ENCODE measurements around the gene BAD. TPM values are rescaled to one million over a fixed set of nuclear protein-coding genes. Genes with fewer than 3 reads are reported as not detected.

The BAD gene
- polyA plus RNA-seq, 1 donor (not counting 4 experiments of a cell fraction or from before 2014, with no cell fraction given): 58.3 TPM

- Histone ChIP-seq H3K4me3 (ENCODE audit: control insufficient read depth in 2 of 3, extremely low read depth in 1 of 3, insufficient read depth in 2 of 3, low read depth in 1 of 3, low read length in 3 of 3) (peak overlapping the region in 1 of 3 experiments; percentile 70), H2AFZ (ENCODE audit: control insufficient read depth, low read length) (no peak overlapping the region), H3K9ac (ENCODE audit: control insufficient read depth, extremely low read depth, insufficient read depth, low read length) (peak overlapping the region; percentile 72), H3K79me2 (ENCODE audit: control insufficient read depth, insufficient read depth, low read length) (no peaks in the 10 kb centered on the region), H3K36me3 (ENCODE audit: control insufficient read depth in 2 of 2, extremely low read depth in 1 of 2, insufficient read depth in 2 of 2, low read length in 2 of 2) (peaks cover 19 to 42% of the 10 kb centered on the region in 2 experiments), H3K27ac (ENCODE audit: control insufficient read depth, insufficient read depth, low read length) (peak overlapping the region; percentile 78), H4K20me1 (ENCODE audit: control insufficient read depth, extremely low read depth, insufficient read depth, low read length) (no peaks in the 10 kb centered on the region), H3K9me3 (ENCODE audit: control insufficient read depth, low read depth, low read length) (no peaks in the 10 kb centered on the region), H3K9me1 (ENCODE audit: control insufficient read depth, extremely low read depth, insufficient read depth, low read length) (no peaks in the 10 kb centered on the region), H3K4me2 (ENCODE audit: control insufficient read depth, extremely low read depth, insufficient read depth, low read depth, low read length) (peak overlapping the region; percentile 87), H3K27me3 (ENCODE audit: control insufficient read depth, extremely low read depth, insufficient read depth, low read length) (no peaks in the 10 kb centered on the region), H3K4me1 (ENCODE audit: control insufficient read depth, extremely low read depth, insufficient read depth, low read length) (peaks cover 56% of the 10 kb centered on the region)
- dilution Hi-C loops (cut with MboI; ENCODE audit: extremely low pct_ligation_motif_present, low sequenced_read_pairs): no loop called here
- TF ChIP-seq EZH2 (IDR thresholded peaks at IDR 0.05; ENCODE audit: low read length) (no peak), CTCF (optimal IDR thresholded peaks at IDR 0.05 in 1 of 3, IDR thresholded peaks at IDR 0.05 in 1 of 3, conservative IDR thresholded peaks at IDR 0.05 in 1 of 3; ENCODE audit: extremely low read depth in 1 of 3, insufficient read depth in 2 of 3, low read length in 3 of 3) (no peak)
- FAIRE-seq (no peak), DNase-seq (ENCODE audit: low read depth, low spot score) (no peak)
Observed at GRCh38 chr11:64268025-64268892, 16.2 kb downstream of the BAD start.

- no peak for DNase-seq (ENCODE audit: low read depth, low spot score)
- no peaks in the 10 kb centered on the region for H3K9me3 ChIP-seq (ENCODE audit: control insufficient read depth, low read depth, low read length)
- FAIRE-seq: no peak
- peaks cover 28 to 51% of the 10 kb centered on the region in 2 experiments for H3K36me3 ChIP-seq (ENCODE audit: control insufficient read depth in 2 of 2, extremely low read depth in 1 of 2, insufficient read depth in 2 of 2, low read length in 2 of 2)
- H2AFZ ChIP-seq (ENCODE audit: control insufficient read depth, low read length): no peak overlapping the region
- H3K79me2 ChIP-seq (ENCODE audit: control insufficient read depth, insufficient read depth, low read length): no peaks in the 10 kb centered on the region
- peak overlapping the region; percentile 78 for H3K27ac ChIP-seq (ENCODE audit: control insufficient read depth, insufficient read depth, low read length)
- H3K9me1 ChIP-seq (ENCODE audit: control insufficient read depth, extremely low read depth, insufficient read depth, low read length): no peaks in the 10 kb centered on the region
- dilution Hi-C loops (cut with MboI; ENCODE audit: extremely low pct_ligation_motif_present, low sequenced_read_pairs): no loop called here
- no peak overlapping the region for H3K4me2 ChIP-seq (ENCODE audit: control insufficient read depth, extremely low read depth, insufficient read depth, low read depth, low read length)
- H3K4me3 ChIP-seq (ENCODE audit: control insufficient read depth in 2 of 3, extremely low read depth in 1 of 3, insufficient read depth in 2 of 3, low read depth in 1 of 3, low read length in 3 of 3): no peak overlapping the region
- H3K9ac ChIP-seq (ENCODE audit: control insufficient read depth, extremely low read depth, insufficient read depth, low read length): no peak overlapping the region
- H3K4me1 ChIP-seq (ENCODE audit: control insufficient read depth, extremely low read depth, insufficient read depth, low read length): peaks cover 64% of the 10 kb centered on the region
- H3K27me3 ChIP-seq (ENCODE audit: control insufficient read depth, extremely low read depth, insufficient read depth, low read length): no peaks in the 10 kb centered on the region
- no peak for TF ChIP-seq CTCF (optimal IDR thresholded peaks at IDR 0.05 in 1 of 3, IDR thresholded peaks at IDR 0.05 in 1 of 3, conservative IDR thresholded peaks at IDR 0.05 in 1 of 3; ENCODE audit: extremely low read depth in 1 of 3, insufficient read depth in 2 of 3, low read length in 3 of 3)
- no peak for TF ChIP-seq EZH2 (IDR thresholded peaks at IDR 0.05; ENCODE audit: low read length)
- H4K20me1 ChIP-seq (ENCODE audit: control insufficient read depth, extremely low read depth, insufficient read depth, low read length): no peaks in the 10 kb centered on the region
Observed at GRCh38 chr11:64267207-64267945, 17.1 kb downstream of the BAD start.

All from keratinocyte (primary cell).